GM12892 (cell line): ENCODE results near the gene ANTXR1.
A peak's percentile ranks its signal among the peaks of the same experiment; 100 is the strongest.

Experiments used
- DNase-seq: peaks from one replicate; pipeline ENCODE4 v3.0.0; 2011; ENCODE audit not compliant: insufficient read length
- FAIRE-seq: peaks from 2 replicates; lab custom pipeline; 2011; peaks lifted over from hg19 to GRCh38; lab: Jason Lieb, UNC
- POLR2A ChIP-seq: IDR thresholded peaks from 2 replicates; pipeline ENCODE4 v1.6.1; 2011; ENCODE audit warnings: low read depth, low read length, control low read depth
- POLR2AphosphoS5 ChIP-seq: IDR thresholded peaks from 2 replicates; pipeline ENCODE4 v1.6.1; 2011; ENCODE audit warnings: low read depth, low read length, control low read depth
- TAF1 ChIP-seq: IDR thresholded peaks from 2 replicates; pipeline ENCODE4 v1.6.1; 2011; ENCODE audit warnings: low read depth, mild to moderate bottlenecking, control low read depth, low read length, borderline replicate concordance

The ANTXR1 gene

DNA sequence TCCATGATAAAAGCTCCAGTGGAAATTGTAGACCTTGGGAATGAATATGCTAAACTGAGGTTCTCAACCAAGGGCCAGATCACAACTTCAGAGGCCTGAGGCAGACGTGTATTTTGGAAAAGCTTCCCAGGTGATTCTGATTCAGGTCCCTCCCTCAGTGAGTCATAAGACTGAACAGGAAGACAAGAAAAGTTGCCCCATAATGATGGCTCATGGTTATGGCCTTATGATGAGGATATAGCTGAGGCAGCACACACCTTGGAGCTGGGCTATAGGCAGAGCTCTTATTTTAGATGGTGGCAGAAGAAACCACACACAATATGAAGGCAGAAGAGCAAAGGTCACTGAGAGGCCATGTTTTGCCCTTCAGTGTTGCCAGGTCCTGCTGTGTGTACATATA, 9.6 kb downstream of the ANTXR1 start:
- TF ChIP-seq POLR2AphosphoS5 = no peak
- TF ChIP-seq TAF1 = no peak
- TF ChIP-seq POLR2A = no peak
- no peak for FAIRE-seq
- DNase-seq = no peak

DNA sequence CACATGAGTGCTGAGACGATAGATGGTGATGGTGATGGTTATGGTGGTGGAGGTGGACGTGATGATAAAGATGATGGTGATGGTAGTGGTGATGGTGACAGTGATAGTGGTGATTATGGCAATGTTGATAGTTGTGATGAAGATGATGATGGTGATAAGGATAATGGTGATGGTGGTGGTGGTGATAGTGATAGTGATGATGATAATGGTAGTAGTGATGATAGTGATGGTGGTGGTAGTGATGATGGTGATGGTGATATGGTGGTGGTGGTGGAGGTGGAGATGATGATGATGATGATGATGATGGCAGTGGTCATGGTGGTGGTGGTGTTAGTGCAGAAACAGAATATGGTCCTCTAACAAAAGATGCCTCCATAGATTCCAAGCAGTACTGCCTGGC, 10.3 kb downstream of the ANTXR1 start:
- DNase-seq (no peak), FAIRE-seq (no peak)

DNA sequence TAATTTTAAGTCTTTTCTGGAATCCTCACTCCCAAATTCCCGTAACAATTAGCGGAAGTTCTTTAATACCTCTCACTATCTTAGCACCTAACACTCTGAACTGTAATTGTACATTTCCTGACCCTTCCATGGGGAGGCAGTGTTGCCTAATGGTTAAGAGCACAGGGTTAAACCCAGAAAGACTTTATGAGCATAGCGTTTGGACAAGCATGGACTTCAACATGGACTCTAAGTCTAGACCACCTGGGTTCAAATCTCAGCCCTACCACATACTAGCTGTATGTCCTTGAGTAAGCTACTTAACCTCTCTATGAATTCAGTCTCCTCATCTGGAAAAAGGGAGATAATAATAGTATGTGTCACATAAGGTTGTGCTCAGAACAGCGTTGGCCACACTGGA, 13.0 kb downstream of the ANTXR1 start:
- TF ChIP-seq TAF1 (no peak), POLR2A (no peak), POLR2AphosphoS5 (no peak)
- DNase-seq (no peak), FAIRE-seq (peak; percentile 94)

More for the DNA sequence above, 10.3 kb downstream of the ANTXR1 start:
- TF ChIP-seq TAF1 (no peak), POLR2A (no peak), POLR2AphosphoS5 (no peak)

DNA sequence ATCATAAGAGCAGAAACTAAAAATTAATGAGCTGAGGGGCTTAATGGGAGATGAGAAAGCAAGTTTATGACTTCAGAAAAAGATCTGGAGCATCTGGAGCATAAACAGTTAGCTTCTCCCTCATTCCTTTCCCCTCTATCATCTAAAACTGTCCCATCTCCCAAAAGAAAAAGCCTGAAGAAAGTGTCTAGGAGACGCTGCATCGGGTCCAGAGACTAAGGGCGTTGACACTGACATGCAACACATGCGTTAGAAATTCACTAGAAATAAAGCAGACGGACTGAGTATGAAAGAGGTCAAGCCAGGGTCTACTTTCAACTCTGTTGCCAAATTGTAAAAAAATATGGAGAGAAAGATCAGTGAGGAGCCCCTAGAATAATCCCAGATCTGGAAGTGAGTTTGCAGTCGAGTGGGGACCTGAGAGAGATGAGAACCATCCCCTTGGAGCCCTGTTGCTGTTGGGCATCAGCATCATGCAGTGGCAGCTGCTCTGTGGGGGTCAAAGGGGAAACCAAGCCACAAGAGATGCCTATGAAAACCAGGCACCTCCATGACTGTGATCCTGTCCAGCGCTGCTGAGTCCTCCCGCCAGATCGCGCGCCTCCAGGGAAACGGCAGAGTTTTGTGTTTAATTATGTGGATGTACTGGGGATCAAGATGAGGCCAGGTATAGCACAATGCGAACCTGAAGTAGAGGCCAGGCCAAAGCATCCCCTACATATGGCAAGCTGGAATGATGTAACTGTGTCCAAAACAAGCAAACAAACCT, 13.9 kb downstream of the ANTXR1 start:
- FAIRE-seq (no peak), DNase-seq (no peak)
- TF ChIP-seq POLR2AphosphoS5 (no peak), TAF1 (no peak), POLR2A (no peak)

DNA sequence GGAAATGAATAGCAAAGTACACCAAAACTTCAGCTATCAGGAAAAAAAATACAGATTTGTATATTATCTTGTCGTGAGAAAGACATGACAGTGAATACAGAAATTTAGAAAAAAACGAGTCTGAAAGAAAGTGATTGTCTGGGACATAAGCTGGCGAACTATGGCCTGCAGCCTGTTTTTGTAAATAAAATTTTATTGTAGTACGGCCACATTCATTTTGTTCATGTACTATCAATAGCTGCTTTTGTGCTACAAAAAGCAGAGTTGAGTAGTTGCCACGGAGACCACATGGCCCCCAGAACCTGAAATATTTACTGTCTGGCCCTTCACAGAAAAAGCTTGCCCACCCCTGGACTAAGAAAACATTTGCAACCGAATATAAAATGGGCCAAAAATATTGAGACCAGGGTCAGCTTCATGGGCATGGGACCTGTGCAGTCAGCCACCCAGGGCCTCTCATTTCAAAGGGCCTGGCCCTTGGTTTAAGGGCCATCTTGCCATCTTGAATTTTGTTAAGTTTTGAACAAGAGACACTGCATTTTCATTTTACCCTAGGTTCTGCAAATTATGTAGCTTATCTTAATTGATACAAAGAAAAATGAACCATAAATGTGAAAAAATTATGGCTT, 17.9 kb downstream of the ANTXR1 start:
- no peak for TF ChIP-seq POLR2A
- TF ChIP-seq TAF1 = no peak
- FAIRE-seq (no peak), DNase-seq (no peak)

DNA sequence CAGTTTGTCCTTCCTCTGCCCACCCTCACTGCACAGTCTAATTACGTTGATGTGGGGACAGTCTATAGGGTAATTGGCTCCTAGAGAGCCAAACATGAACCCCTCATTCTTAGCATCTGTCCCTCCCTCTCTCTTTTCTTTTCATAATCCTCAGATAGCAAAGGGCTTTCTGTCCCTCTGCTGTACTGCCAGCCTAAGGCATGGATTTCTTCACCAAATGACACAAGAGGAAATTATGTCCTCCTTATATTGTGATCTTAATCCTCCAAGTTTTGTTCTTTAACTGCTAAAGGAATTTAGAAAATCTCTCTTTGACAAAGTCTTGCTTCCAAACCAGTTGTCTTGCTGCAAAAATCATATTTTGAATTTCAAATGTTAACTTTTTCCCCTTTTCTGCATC, 18.5 kb downstream of the ANTXR1 start:
- TF ChIP-seq TAF1 = no peak
- TF ChIP-seq POLR2A = no peak
- TF ChIP-seq POLR2AphosphoS5 = no peak
- DNase-seq (no peak), FAIRE-seq (no peak)

DNA sequence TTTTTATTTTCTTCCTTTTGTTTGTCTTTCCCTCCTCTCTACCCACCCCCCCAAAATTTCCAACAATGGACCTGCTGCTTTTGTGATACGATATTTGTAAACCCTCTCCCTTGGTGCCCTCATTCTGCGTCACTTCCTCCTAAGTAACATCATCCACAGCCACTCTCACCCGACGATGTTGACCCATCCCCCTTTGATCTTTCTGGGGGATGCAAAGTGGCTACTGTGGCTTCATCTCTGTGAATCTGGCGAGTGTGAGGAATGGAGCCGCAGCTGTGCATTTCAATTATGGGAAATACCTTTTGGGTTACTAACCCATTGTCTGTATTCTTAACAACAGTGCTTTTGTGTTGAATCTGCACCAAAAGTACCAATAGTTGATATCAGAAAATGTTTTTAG, 19.4 kb downstream of the ANTXR1 start:
- TF ChIP-seq POLR2AphosphoS5 (no peak), TAF1 (no peak), POLR2A (no peak)
- DNase-seq = no peak
- FAIRE-seq = no peak

DNA sequence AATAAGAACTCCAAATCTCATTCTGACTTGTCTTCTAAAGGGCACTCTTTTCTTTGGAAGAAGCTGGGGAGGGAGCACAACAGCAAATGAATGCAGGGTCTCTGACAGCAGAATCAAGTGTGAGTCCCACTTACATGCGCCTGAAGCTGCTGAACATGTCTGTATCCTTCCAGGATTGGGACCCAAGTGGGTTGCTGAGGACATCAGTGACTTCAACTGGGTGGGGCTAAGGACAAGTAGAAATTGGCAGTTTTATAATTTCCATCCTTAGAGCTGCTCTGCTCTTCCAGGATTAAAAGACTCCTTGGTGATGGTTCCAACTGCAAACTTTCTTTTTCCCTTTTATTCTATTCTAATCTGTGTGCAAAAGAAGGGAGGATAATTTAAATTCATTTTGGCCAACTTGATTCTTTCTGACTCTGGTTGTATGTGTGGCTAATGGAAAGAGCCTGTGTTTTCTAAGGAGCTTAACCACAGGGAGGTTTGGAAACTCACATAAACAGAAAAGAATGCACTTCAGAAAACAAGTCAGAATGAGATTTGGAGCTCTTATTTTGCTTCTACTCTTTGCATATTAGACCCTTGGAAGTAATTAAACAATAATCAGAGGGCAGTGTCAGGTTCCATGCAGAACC, 20.6 kb downstream of the ANTXR1 start:
- no peak for DNase-seq
- FAIRE-seq = no peak
- TF ChIP-seq TAF1 = no peak
- no peak for TF ChIP-seq POLR2AphosphoS5
- TF ChIP-seq POLR2A = no peak

DNA sequence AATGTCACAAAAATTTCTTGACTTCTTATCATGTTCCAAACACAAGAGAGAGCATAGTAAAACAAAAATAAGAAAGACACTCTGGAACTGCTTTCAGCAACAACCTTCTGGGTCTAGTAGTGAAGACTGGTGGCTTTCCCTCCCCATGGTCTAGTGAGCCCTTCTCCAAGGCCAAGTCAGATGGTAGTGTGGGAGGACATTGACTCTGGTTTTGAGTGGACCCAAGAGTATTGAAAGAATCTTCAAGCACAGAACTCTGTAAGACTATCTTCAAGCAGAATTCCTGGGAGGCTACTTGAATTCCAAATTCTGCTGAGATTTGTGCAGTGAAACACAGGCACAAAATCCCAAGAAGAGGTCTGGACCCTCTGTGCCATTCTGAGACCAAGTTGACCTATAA, 21.1 kb downstream of the ANTXR1 start:
- no peak for FAIRE-seq

DNA sequence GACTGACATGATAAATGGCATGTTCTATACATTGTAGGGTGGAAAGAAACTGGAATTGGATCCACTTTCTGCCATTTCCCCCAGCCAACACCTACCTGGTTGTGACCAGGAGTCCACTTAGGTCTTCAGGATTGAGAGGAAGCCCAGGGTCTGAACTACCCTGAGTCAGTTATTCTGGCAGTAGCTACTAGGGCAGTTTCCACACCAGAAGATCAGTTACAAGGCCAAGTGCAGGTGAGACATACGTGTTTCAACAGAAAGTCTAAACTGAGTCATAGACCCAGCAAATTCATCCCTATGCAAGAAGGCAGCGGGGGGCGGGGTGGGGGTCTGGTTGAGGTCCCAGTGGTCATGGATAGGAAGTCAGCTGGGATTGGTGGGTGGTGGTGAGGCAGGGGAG, 21.9 kb downstream of the ANTXR1 start:
- no peak for FAIRE-seq
- TF ChIP-seq TAF1 (no peak), POLR2AphosphoS5 (no peak), POLR2A (no peak)
- DNase-seq = no peak

More for the DNA sequence above, 21.1 kb downstream of the ANTXR1 start:
- DNase-seq = no peak
- no peak for TF ChIP-seq POLR2A
- no peak for TF ChIP-seq POLR2AphosphoS5
- TF ChIP-seq TAF1 = no peak

DNA sequence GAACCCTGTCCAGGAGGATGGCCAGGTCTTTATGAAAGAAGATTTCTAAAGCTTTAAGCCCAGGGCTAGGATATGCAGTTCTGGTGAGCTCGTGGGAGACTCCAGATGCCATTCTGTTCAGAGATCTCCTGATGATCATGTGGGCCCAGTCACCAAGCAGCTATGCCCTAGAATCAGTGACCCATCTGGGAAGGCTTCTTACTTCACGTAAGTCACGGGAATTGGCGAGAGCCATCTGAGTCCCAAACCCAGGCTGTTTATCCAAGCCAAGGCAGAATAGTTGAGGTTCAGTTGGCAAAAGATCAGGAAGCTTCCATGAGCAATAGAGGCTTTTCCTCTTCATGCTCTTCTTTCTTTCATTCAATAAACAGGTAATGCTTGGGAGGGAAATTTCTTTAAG, 23.9 kb downstream of the ANTXR1 start:
- TF ChIP-seq TAF1 = no peak
- TF ChIP-seq POLR2AphosphoS5 = no peak
- no peak for TF ChIP-seq POLR2A
- DNase-seq (no peak), FAIRE-seq (no peak)
